Measurements from ENCODE around the gene EBF4. TPM values are rescaled to one million over a fixed set of nuclear protein-coding genes. Genes with fewer than 3 reads are reported as not detected.

EBF4 gene
- polyA plus RNA-seq, 3 donors, result 0.12 TPM; not detected in 2

- H3K27me3 ChIP-seq (ENCODE audit: control insufficient read depth in 2 of 2, insufficient read depth in 2 of 2, low read length in 2 of 2), result peaks cover 0 to 5% of the 10 kb centered on the region in 2 donors
- H3K9me3 Mint-ChIP-seq, result peaks cover 0 to 2% (median 0%) of the 10 kb centered on the region in 7 donors
- no peak overlapping the region for H3K27ac ChIP-seq (ENCODE audit: low read depth in 1 of 2, low read length in 2 of 2)
- no CpG with 5 or more reads among the region's 3 CpGs for WGBS (ENCODE audit: insufficient coverage)
- H3K4me1 Mint-ChIP-seq, result peaks cover 4% of the 10 kb centered on the region
- peaks cover 21 to 42% (median 22%) of the 10 kb centered on the region in 3 donors for H3K27me3 Mint-ChIP-seq (ENCODE audit: low read depth in 3 of 3)
- no peak overlapping the region for H3K4me2 ChIP-seq (replicated peaks; ENCODE audit: extremely low read depth, low read length, poor library complexity, severe bottlenecking)
- no peak overlapping the region for H3K4me3 Mint-ChIP-seq
- H2AFZ ChIP-seq (ENCODE audit: insufficient read depth, low read depth, low read length, poor library complexity, severe bottlenecking), result no peak overlapping the region
- TF ChIP-seq CTCF (IDR thresholded peaks at IDR 0.05), result no peak
- H3K4me1 ChIP-seq (ENCODE audit: control insufficient read depth in 1 of 2, insufficient read depth in 2 of 2, low read length in 2 of 2), result no peaks in the 10 kb centered on the region
- intact Hi-C loops (cut with micrococcal nuclease), result loop anchor here in 1 of 2 donors (5.0 to 10.0 kb wide), 2 partner anchors 54 to 263 kb away; no protein-coding TSS in a partner anchor
- H3K9ac ChIP-seq (ENCODE audit: insufficient read depth, low read length, poor library complexity, severe bottlenecking), result no peak overlapping the region
- no peaks in the 10 kb centered on the region for H3K36me3 ChIP-seq (replicated peaks in 1 of 2; ENCODE audit: control insufficient read depth in 1 of 2, insufficient read depth in 2 of 2, low read length in 2 of 2)
- H4K20me1 ChIP-seq (ENCODE audit: insufficient read depth, low read length), result no peaks in the 10 kb centered on the region
- no peaks in the 10 kb centered on the region for H3K36me3 Mint-ChIP-seq
- DNase-seq, result no peak
- H3K27ac Mint-ChIP-seq, result no peak overlapping the region
- H3K79me2 ChIP-seq (ENCODE audit: insufficient read depth, low read length), result no peaks in the 10 kb centered on the region
- H3K9me3 ChIP-seq (replicated peaks in 1 of 2; ENCODE audit: control insufficient read depth in 1 of 2, insufficient read depth in 1 of 2, low read length in 2 of 2), result no peaks in the 10 kb centered on the region
- no peak overlapping the region for H3K4me3 ChIP-seq (replicated peaks in 1 of 3; ENCODE audit: low read depth in 2 of 3, low read length in 3 of 3)
These were observed 48.9 kb downstream of the EBF4 start for GRCh38 chr20:2741463-2741862.

- no peaks in the 10 kb centered on the region for H3K9me3 ChIP-seq (replicated peaks in 1 of 2; ENCODE audit: control insufficient read depth in 1 of 2, insufficient read depth in 1 of 2, low read length in 2 of 2)
- DNase-seq, result no peak
- Mint-ChIP-seq H3K4me1 (peaks cover 4% of the 10 kb centered on the region), H3K36me3 (no peaks in the 10 kb centered on the region), H3K27me3 (ENCODE audit: low read depth in 3 of 3) (peaks cover 21 to 39% (median 25%) of the 10 kb centered on the region in 3 donors), H3K27ac (peak overlapping the region in 1 of 7 donors; percentile 17), H3K4me3 (peak overlapping the region in 1 of 2 donors; percentile 9), H3K9me3 (peaks cover 0 to 2% (median 0%) of the 10 kb centered on the region in 7 donors)
- no peaks in the 10 kb centered on the region for H4K20me1 ChIP-seq (ENCODE audit: insufficient read depth, low read length)
- TF ChIP-seq CTCF (IDR thresholded peaks at IDR 0.05), result no peak
- H2AFZ ChIP-seq (ENCODE audit: insufficient read depth, low read depth, low read length, poor library complexity, severe bottlenecking), result no peak overlapping the region
- no peaks in the 10 kb centered on the region for H3K79me2 ChIP-seq (ENCODE audit: insufficient read depth, low read length)
- no peak overlapping the region for H3K4me2 ChIP-seq (replicated peaks; ENCODE audit: extremely low read depth, low read length, poor library complexity, severe bottlenecking)
- WGBS (ENCODE audit: insufficient coverage), result 80% methylated on average over 7 of the region's 7 CpGs
- no peak overlapping the region for H3K9ac ChIP-seq (ENCODE audit: insufficient read depth, low read length, poor library complexity, severe bottlenecking)
- intact Hi-C loops (cut with micrococcal nuclease), result loop anchor here in 1 of 2 donors (5.0 to 10.0 kb wide), 2 partner anchors 55 to 263 kb away; no protein-coding TSS in a partner anchor
- no peak overlapping the region for H3K4me3 ChIP-seq (replicated peaks in 1 of 3; ENCODE audit: low read depth in 2 of 3, low read length in 3 of 3)
- peaks cover 0 to 5% of the 10 kb centered on the region in 2 donors for H3K27me3 ChIP-seq (ENCODE audit: control insufficient read depth in 2 of 2, insufficient read depth in 2 of 2, low read length in 2 of 2)
- no peak overlapping the region for H3K27ac ChIP-seq (ENCODE audit: low read depth in 1 of 2, low read length in 2 of 2)
- no peaks in the 10 kb centered on the region for H3K4me1 ChIP-seq (ENCODE audit: control insufficient read depth in 1 of 2, insufficient read depth in 2 of 2, low read length in 2 of 2)
- H3K36me3 ChIP-seq (replicated peaks in 1 of 2; ENCODE audit: control insufficient read depth in 1 of 2, insufficient read depth in 2 of 2, low read length in 2 of 2), result no peaks in the 10 kb centered on the region
These were observed 49.3 kb downstream of the EBF4 start for GRCh38 chr20:2741881-2742280.
